AG04450 (cell line): Measurements from ENCODE around the gene DPYD. TPM values are rescaled to one million over a fixed set of nuclear protein-coding genes. Genes with fewer than 3 reads are reported as not detected.

Experiments
- CTCF ChIA-PET: fragments of 300-600, 350-600 bp; formaldehyde crosslinking; extraction: SDS; loops from one replicate; lab custom pipeline; 2022; ENCODE audit warnings: antibody characterized with exemption, inconsistent platforms; lab: Charles Lee
- POLR2A ChIA-PET: fragments of 350-600 bp; formaldehyde crosslinking; extraction: SDS; loops from one replicate; lab custom pipeline; 2021; ENCODE audit warnings: antibody characterized with exemption, inconsistent platforms; lab: Yijun Ruan, JAX
- DNase-seq: peaks from one replicate; pipeline ENCODE4 v3.0.0-alpha.2; 2011; ENCODE audit warnings: low read depth, low spot score
- H3K27ac ChIP-seq: one replicate; pipeline ENCODE4 v1.5.1; 2012; ENCODE audit warnings: low read depth, low read length, control low read depth
- H3K27me3 ChIP-seq: one replicate; pipeline ENCODE4 v1.6.0; 2012; ENCODE audit warnings: low read length; ENCODE audit not compliant: control insufficient read depth, insufficient read depth
- H3K4me3 ChIP-seq: 2 replicates; pipeline ENCODE4 v1.5.1; 2011; ENCODE audit warnings: mild to moderate bottlenecking, low read depth, low read length, control low read depth
- H3K9me3 ChIP-seq: 2 replicates; pipeline ENCODE4 v1.5.1; 2012; ENCODE audit warnings: low read length; ENCODE audit not compliant: control insufficient read depth, insufficient read depth
- CTCF ChIP-seq: IDR thresholded peaks from 2 replicates; pipeline ENCODE4 v1.5.1; 2011; ENCODE audit warnings: low read depth, low read length, control low read depth, inconsistent platforms
- polyA plus RNA-seq: library from polyadenylated mRNA; depleted of rRNA; stranded (reverse); fragments of >200 nt; gene quantifications from 2 replicates; pipeline ENCODE4 v1.2.3, GENCODE V29; 2011

The DPYD gene
- polyA plus RNA-seq, 1 experiment, result 21.4 TPM

GRCh38 chr1:97739596-97740103, 181.2 kb downstream of the DPYD start:
- ChIA-PET POLR2A (no interaction called here), CTCF (no interaction called here)
- no peak for TF ChIP-seq CTCF
- DNase-seq, result no peak
- Histone ChIP-seq H3K9me3 (no peaks in the 10 kb centered on the region), H3K27ac (no peak overlapping the region), H3K4me3 (no peak overlapping the region), H3K27me3 (no peaks in the 10 kb centered on the region)

- DNase-seq, result no peak
Observed at GRCh38 chr1:97738270-97738669, 182.6 kb downstream of the DPYD start.

GRCh38 chr1:97730271-97730670, 190.6 kb downstream of the DPYD start:
- Histone ChIP-seq H3K27me3 (no peaks in the 10 kb centered on the region), H3K27ac (no peak overlapping the region), H3K9me3 (no peaks in the 10 kb centered on the region), H3K4me3 (no peak overlapping the region)
- no peak for DNase-seq
- ChIA-PET POLR2A (no interaction called here), CTCF (no interaction called here)
- no peak for TF ChIP-seq CTCF

More at GRCh38 chr1:97738270-97738669, 182.6 kb downstream of the DPYD start:
- Histone ChIP-seq H3K27ac (no peak overlapping the region), H3K4me3 (no peak overlapping the region), H3K27me3 (no peaks in the 10 kb centered on the region), H3K9me3 (no peaks in the 10 kb centered on the region)
- ChIA-PET CTCF (no interaction called here), POLR2A (no interaction called here)
- TF ChIP-seq CTCF, result no peak

GRCh38 chr1:97728436-97728835, 192.4 kb downstream of the DPYD start:
- no peak overlapping the region for H3K4me3 ChIP-seq
- H3K27me3 ChIP-seq, result no peaks in the 10 kb centered on the region
- DNase-seq, result no peak
- CTCF ChIA-PET, result no interaction called here
- H3K9me3 ChIP-seq, result no peaks in the 10 kb centered on the region
- H3K27ac ChIP-seq, result no peak overlapping the region
- POLR2A ChIA-PET, result no interaction called here
- no peak for TF ChIP-seq CTCF

GRCh38 chr1:97727029-97727428, 193.8 kb downstream of the DPYD start:
- H3K4me3 ChIP-seq, result no peak overlapping the region
- CTCF ChIA-PET, result no interaction called here
- H3K27me3 ChIP-seq, result no peaks in the 10 kb centered on the region
- no peaks in the 10 kb centered on the region for H3K9me3 ChIP-seq
- no peak for TF ChIP-seq CTCF
- DNase-seq, result no peak
- H3K27ac ChIP-seq, result no peak overlapping the region
- POLR2A ChIA-PET, result no interaction called here
